Skeletal muscle satellite cell (primary cell): ENCODE measurements around the gene GABRR2.
A peak's percentile ranks its signal among the peaks of the same experiment; 100 is the strongest.

Source experiments
- H3K27me3 ChIP-seq: 2 replicates; pipeline ENCODE4 v1.7.0; 2013; ENCODE audit warnings: low read length; ENCODE audit not compliant: control insufficient read depth, insufficient read depth
- H3K36me3 ChIP-seq: 2 replicates; pipeline ENCODE4 v1.7.0; 2013; ENCODE audit warnings: mild to moderate bottlenecking, control low read depth, low read length; ENCODE audit not compliant: insufficient read depth
- H3K4me1 ChIP-seq: 2 replicates; pipeline ENCODE4 v1.7.0; 2013; ENCODE audit warnings: low read length; ENCODE audit not compliant: control insufficient read depth, insufficient read depth
- H3K4me2 ChIP-seq: 2 replicates; pipeline ENCODE4 v1.7.0; 2013; ENCODE audit warnings: mild to moderate bottlenecking, low read length
- H3K4me3 ChIP-seq: 2 replicates; pipeline ENCODE4 v1.7.0; 2013; ENCODE audit warnings: low read length
- H3K9ac ChIP-seq: 2 replicates; pipeline ENCODE4 v1.7.0; 2013; ENCODE audit warnings: mild to moderate bottlenecking, low read depth, low read length, moderate library complexity
- H3K9me3 ChIP-seq: replicated peaks from 2 replicates; pipeline ENCODE4 v1.7.0; 2013; ENCODE audit warnings: mild to moderate bottlenecking, control low read depth, low read length

GABRR2 gene

GRCh38 chr6:89221971-89222711 lies 93.0 kb downstream of the GABRR2 start:
- H3K4me1 ChIP-seq, result peaks cover 20% of the 10 kb centered on the region
- H3K9me3 ChIP-seq, result no peaks in the 10 kb centered on the region
- H3K4me2 ChIP-seq, result peak overlapping the region; percentile 3
- H3K9ac ChIP-seq, result no peak overlapping the region
- H3K4me3 ChIP-seq, result no peak overlapping the region
- no peaks in the 10 kb centered on the region for H3K36me3 ChIP-seq
- H3K27me3 ChIP-seq, result peaks cover 5% of the 10 kb centered on the region

- Histone ChIP-seq H3K4me2 (no peak overlapping the region), H3K27me3 (peaks cover 9% of the 10 kb centered on the region), H3K4me3 (no peak overlapping the region), H3K9me3 (no peaks in the 10 kb centered on the region), H3K9ac (no peak overlapping the region), H3K4me1 (peaks cover 20% of the 10 kb centered on the region), H3K36me3 (no peaks in the 10 kb centered on the region)
Observed at GRCh38 chr6:89221129-89221528, 94.0 kb downstream of the GABRR2 start.

- Histone ChIP-seq H3K4me1 (peaks cover 16% of the 10 kb centered on the region), H3K4me2 (no peak within 1 kb of the TSS), H3K4me3 (no peak within 1 kb of the TSS), H3K9me3 (no peaks in the 10 kb centered on the region), H3K9ac (no peak within 1 kb of the TSS), H3K36me3 (no peaks in the 10 kb centered on the region), H3K27me3 (peaks cover 9% of the 10 kb centered on the region)
Observed at GRCh38 chr6:89217299-89217910, 97.7 kb downstream of the GABRR2 start, which contains the start of gene GABRR1. Gene GABRR1 (minus strand): TSS chr6:89217358. CDS start chr6:89217322, 36 bp downstream.

- Histone ChIP-seq H3K27me3 (peaks cover 11% of the 10 kb centered on the region), H3K4me3 (no peak overlapping the region), H3K36me3 (no peaks in the 10 kb centered on the region), H3K4me1 (peaks cover 7% of the 10 kb centered on the region), H3K9ac (no peak overlapping the region), H3K4me2 (no peak overlapping the region), H3K9me3 (no peaks in the 10 kb centered on the region)
Observed at GRCh38 chr6:89216411-89216810, 98.7 kb downstream of the GABRR2 start.

GRCh38 chr6:89215391-89215790 lies 99.7 kb downstream of the GABRR2 start:
- H3K4me2 ChIP-seq, result no peak overlapping the region
- no peaks in the 10 kb centered on the region for H3K36me3 ChIP-seq
- peaks cover 21% of the 10 kb centered on the region for H3K27me3 ChIP-seq
- H3K9me3 ChIP-seq, result no peaks in the 10 kb centered on the region
- no peak overlapping the region for H3K9ac ChIP-seq
- H3K4me1 ChIP-seq, result peaks cover 7% of the 10 kb centered on the region
- H3K4me3 ChIP-seq, result no peak overlapping the region

GRCh38 chr6:89214197-89214596 lies 100.9 kb downstream of the GABRR2 start:
- Histone ChIP-seq H3K36me3 (no peaks in the 10 kb centered on the region), H3K9me3 (no peaks in the 10 kb centered on the region), H3K4me2 (no peak overlapping the region), H3K4me1 (peaks cover 7% of the 10 kb centered on the region), H3K4me3 (no peak overlapping the region), H3K9ac (no peak overlapping the region), H3K27me3 (peaks cover 20% of the 10 kb centered on the region)

GRCh38 chr6:89212472-89212871 lies 102.6 kb downstream of the GABRR2 start:
- no peaks in the 10 kb centered on the region for H3K36me3 ChIP-seq
- no peaks in the 10 kb centered on the region for H3K9me3 ChIP-seq
- no peak overlapping the region for H3K4me2 ChIP-seq
- H3K27me3 ChIP-seq, result peaks cover 23% of the 10 kb centered on the region
- H3K9ac ChIP-seq, result no peak overlapping the region
- peaks cover 3% of the 10 kb centered on the region for H3K4me1 ChIP-seq
- no peak overlapping the region for H3K4me3 ChIP-seq

- H3K9ac ChIP-seq, result no peak overlapping the region
- no peak overlapping the region for H3K4me2 ChIP-seq
- peaks cover 21% of the 10 kb centered on the region for H3K27me3 ChIP-seq
- no peak overlapping the region for H3K4me3 ChIP-seq
- H3K9me3 ChIP-seq, result no peaks in the 10 kb centered on the region
- no peaks in the 10 kb centered on the region for H3K36me3 ChIP-seq
- no peaks in the 10 kb centered on the region for H3K4me1 ChIP-seq
Observed at GRCh38 chr6:89209457-89209856, 105.6 kb downstream of the GABRR2 start.

GRCh38 chr6:89208551-89208950 lies 106.5 kb downstream of the GABRR2 start:
- H3K9ac ChIP-seq, result no peak overlapping the region
- peaks cover 30% of the 10 kb centered on the region for H3K27me3 ChIP-seq
- H3K4me3 ChIP-seq, result no peak overlapping the region
- no peaks in the 10 kb centered on the region for H3K36me3 ChIP-seq
- no peaks in the 10 kb centered on the region for H3K4me1 ChIP-seq
- no peak overlapping the region for H3K4me2 ChIP-seq
- no peaks in the 10 kb centered on the region for H3K9me3 ChIP-seq
